ENCODE results near the gene MUCL3.

DNA sequence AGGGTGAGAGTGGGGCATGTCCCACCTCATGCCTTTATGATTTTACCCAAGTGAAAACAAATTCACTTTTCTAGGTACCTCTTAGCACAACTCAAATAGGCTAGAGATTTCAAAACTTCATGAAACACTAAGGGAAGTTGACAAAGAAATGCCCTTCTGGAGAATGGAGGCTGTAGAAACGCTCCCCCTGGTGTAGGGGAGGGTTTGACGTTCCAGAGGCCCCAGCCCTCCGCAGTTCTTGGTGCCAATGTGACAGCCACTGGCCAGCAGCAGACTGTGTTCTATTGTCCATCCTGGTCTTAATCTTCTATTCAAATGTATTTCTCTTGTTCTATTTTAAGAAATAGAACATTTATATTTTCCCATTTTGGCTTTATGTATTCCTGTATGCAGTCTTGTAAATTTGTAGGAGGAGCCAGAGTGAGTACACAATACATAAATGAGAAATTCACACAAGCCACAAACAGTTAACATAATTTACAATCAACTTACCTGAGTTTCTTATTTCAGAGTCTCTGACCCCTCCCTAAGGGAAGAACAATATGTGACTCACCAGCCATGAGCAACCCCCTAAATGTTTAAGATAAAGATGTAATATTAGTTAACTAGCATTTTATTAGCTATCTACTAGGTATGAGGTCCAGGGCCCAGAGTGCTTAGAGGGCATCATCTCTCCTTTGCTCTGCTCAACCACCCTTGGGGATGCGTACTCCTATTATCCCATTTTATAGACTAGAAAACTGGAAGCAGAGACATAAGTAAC lies 33.9 kb downstream of the MUCL3 start:
- no peak for TF ChIP-seq CTCF (IDR thresholded peaks at IDR 0.05)
- TF ChIP-seq POLR2A (IDR thresholded peaks at IDR 0.05): no peak
